Esophagus muscularis mucosa (tissue), 4 donors: ENCODE measurements around the gene USP15. TPM values are rescaled to one million over a fixed set of nuclear protein-coding genes. Genes with fewer than 3 reads are reported as not detected.

Experiments used
- DNase-seq: peaks from one replicate; pipeline ENCODE4 v3.0.0-alpha.2; 2017; ENCODE audit errors: extremely low spot score
- H3K27ac ChIP-seq, 4 donors: fragments of 200-600 bp; sonication (generic); replicated peaks in 1 of 4; 1 replicate in 3 of 4; 2 replicates in 1 of 4; pipeline ENCODE4 v1.5.1; 2016 to 2019; ENCODE audit warnings: mild to moderate bottlenecking in 1 of 4
- H3K27me3 ChIP-seq, 4 donors: fragments of 200-600 bp; sonication (generic); one replicate each; pipeline versions ENCODE4 v1.5.1 to v1.6.0; 2016 to 2019
- H3K36me3 ChIP-seq, 4 donors: fragments of 200-600 bp; sonication (generic); one replicate each; pipeline ENCODE4 v1.5.1; 2016 to 2019
- H3K4me1 ChIP-seq, 4 donors: fragments of 200-600 bp; sonication (generic); one replicate each; pipeline ENCODE4 v1.5.1; 2016 to 2019
- H3K4me3 ChIP-seq, 4 donors: fragments of 200-600 bp; sonication (generic); 1 replicate in 2 of 4; 2 replicates in 2 of 4; pipeline ENCODE4 v1.5.1; 2016 to 2019; ENCODE audit warnings: mild to moderate bottlenecking in 4 of 4, moderate library complexity in 1 of 4
- H3K9me3 ChIP-seq, 4 donors: fragments of 200-600 bp; sonication (generic); 1 replicate in 3 of 4; 2 replicates in 1 of 4; pipeline ENCODE4 v1.5.1; 2016 to 2019
- CTCF ChIP-seq, 3 experiments: fragments of 200-600 bp in 2 of 3; fragments of 450-650 bp in 1 of 3; sonication (generic) in 2 of 3; IDR thresholded peaks; one replicate each; pipeline ENCODE4 v1.5.1; 2017 to 2019; ENCODE audit warnings: antibody characterized with exemption in 3 of 3, mild to moderate bottlenecking in 2 of 3, moderate library complexity in 1 of 3
- EP300 ChIP-seq: sonication (generic); formaldehyde crosslinking; IDR thresholded peaks from one replicate; pipeline ENCODE4 v1.6.1; 2017; ENCODE audit warnings: antibody characterized with exemption
- POLR2A ChIP-seq: fragments of 450-650 bp; IDR thresholded peaks from one replicate; pipeline ENCODE4 v1.6.1; 2017; ENCODE audit warnings: antibody characterized with exemption, moderate library complexity, mild to moderate bottlenecking, low read depth
- POLR2AphosphoS5 ChIP-seq, 2 donors: sonication (generic); formaldehyde crosslinking; IDR thresholded peaks; one replicate each; pipeline ENCODE4 v1.6.1; 2017; ENCODE audit warnings: antibody characterized with exemption in 2 of 2
- WGBS: methylation state at CpG from one replicate; pipeline ENCODE4 v1.1.5; 2018; 5-methylcytosine and 5-hydroxymethylcytosine counted together
- intact Hi-C: fragments of 100-400 bp; cut with DNase I; formaldehyde crosslinking; loops from one replicate; pipeline ENCODE4 v1.15.1; 2023
- total RNA-seq, 4 donors: library from RNA; depleted of rRNA; stranded (reverse); fragments of >200 nt; gene quantifications; one replicate each; pipeline versions ENCODE4 v1.1.0 to v1.2.1, GENCODE V29; 2016

The USP15 gene
- total RNA-seq, 4 donors from 2014 or later, result 38.0 to 78.5 (median 49.9) TPM

- H3K36me3 ChIP-seq, result no peaks in the 10 kb centered on the region
- no peak for TF ChIP-seq EP300
- no peak for TF ChIP-seq POLR2AphosphoS5 (IDR thresholded peaks at IDR 0.05)
- no peak for TF ChIP-seq POLR2A
- no peak for TF ChIP-seq CTCF (IDR thresholded peaks at IDR 0.05)
- H3K4me3 ChIP-seq, result no peak overlapping the region
- H3K27ac ChIP-seq, result no peak overlapping the region
- intact Hi-C loops, result no loop called here
- WGBS, result 98% methylated on average over 1 of the region's 1 CpG
- H3K27me3 ChIP-seq, result no peaks in the 10 kb centered on the region
- H3K9me3 ChIP-seq, result no peaks in the 10 kb centered on the region
- no peak for DNase-seq
- H3K4me1 ChIP-seq, result peaks cover 9 to 63% (median 57%) of the 10 kb centered on the region in 4 donors
Observed at GRCh38 chr12:62279058-62279457, 18.9 kb downstream of the USP15 start.

- no peak for DNase-seq
- Histone ChIP-seq H3K9me3 (no peaks in the 10 kb centered on the region), H3K27me3 (no peaks in the 10 kb centered on the region), H3K36me3 (no peaks in the 10 kb centered on the region), H3K4me1 (peaks cover 8 to 63% (median 51%) of the 10 kb centered on the region in 4 donors), H3K27ac (no peak overlapping the region), H3K4me3 (no peak overlapping the region)
- TF ChIP-seq POLR2AphosphoS5 (IDR thresholded peaks at IDR 0.05), result no peak
- TF ChIP-seq POLR2A, result no peak
- no peak for TF ChIP-seq EP300
- no peak for TF ChIP-seq CTCF (IDR thresholded peaks at IDR 0.05)
- intact Hi-C loops, result no loop called here
Observed at GRCh38 chr12:62279961-62280360, 19.8 kb downstream of the USP15 start.

DNA sequence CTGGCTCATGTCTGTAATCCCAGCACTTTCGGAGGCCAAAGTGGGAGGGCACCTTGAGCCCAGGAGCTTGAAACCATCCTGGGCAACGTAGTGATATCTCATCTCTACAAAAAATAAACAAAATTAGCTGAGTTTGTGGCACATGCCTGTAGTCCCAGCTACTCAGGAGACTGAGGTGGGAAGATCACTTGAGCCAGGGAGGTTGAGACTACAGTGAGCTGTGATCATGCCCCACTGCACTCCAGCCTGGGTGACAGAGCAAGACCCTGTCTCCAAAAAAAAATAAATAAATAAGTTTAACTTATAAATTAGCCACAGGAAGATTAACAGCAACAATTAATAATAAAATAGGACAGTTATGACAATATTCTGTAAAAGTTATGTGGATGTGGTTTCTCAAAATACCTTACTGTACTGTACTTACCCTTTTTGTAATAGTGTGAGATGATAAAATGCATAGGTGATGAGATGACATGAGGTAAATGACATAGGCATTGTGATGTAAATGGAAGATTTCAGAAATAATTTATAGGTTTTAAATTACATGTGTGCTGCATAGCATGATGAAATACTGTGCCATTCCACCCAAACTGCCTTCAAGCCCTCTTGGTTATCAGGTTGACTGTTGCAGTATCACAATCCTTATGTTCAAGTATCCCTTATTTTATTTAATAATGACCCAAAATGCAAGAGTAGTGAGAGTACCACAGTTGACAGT, 22.0 kb downstream of the USP15 start:
- TF ChIP-seq POLR2A (no peak), EP300 (no peak), CTCF (IDR thresholded peaks at IDR 0.05) (no peak), POLR2AphosphoS5 (IDR thresholded peaks at IDR 0.05) (no peak)
- Histone ChIP-seq H3K27ac (no peak overlapping the region), H3K27me3 (no peaks in the 10 kb centered on the region), H3K9me3 (no peaks in the 10 kb centered on the region), H3K4me3 (no peak overlapping the region), H3K36me3 (no peaks in the 10 kb centered on the region), H3K4me1 (peaks cover 5 to 56% (median 43%) of the 10 kb centered on the region in 4 donors)
- WGBS, result 75% methylated on average over 2 of the region's 2 CpGs
- intact Hi-C loops, result no loop called here
- no peak for DNase-seq

GRCh38 chr12:62284749-62285148, 24.5 kb downstream of the USP15 start:
- Histone ChIP-seq H3K36me3 (no peaks in the 10 kb centered on the region), H3K27me3 (no peaks in the 10 kb centered on the region), H3K9me3 (no peaks in the 10 kb centered on the region), H3K27ac (no peak overlapping the region), H3K4me3 (no peak overlapping the region), H3K4me1 (peaks cover 5 to 59% (median 36%) of the 10 kb centered on the region in 4 donors)
- TF ChIP-seq POLR2A, result no peak
- no peak for TF ChIP-seq EP300
- TF ChIP-seq POLR2AphosphoS5 (IDR thresholded peaks at IDR 0.05), result no peak
- TF ChIP-seq CTCF (IDR thresholded peaks at IDR 0.05), result no peak
- intact Hi-C loops, result no loop called here
- no peak for DNase-seq

- Histone ChIP-seq H3K27ac (no peak overlapping the region), H3K27me3 (no peaks in the 10 kb centered on the region), H3K36me3 (no peaks in the 10 kb centered on the region), H3K4me1 (peaks cover 5 to 59% (median 36%) of the 10 kb centered on the region in 4 donors), H3K4me3 (no peak overlapping the region), H3K9me3 (peaks cover 0 to 4% (median 0%) of the 10 kb centered on the region in 4 donors)
- WGBS, result 96% methylated on average over 1 of the region's 1 CpG
- no peak for TF ChIP-seq EP300
- TF ChIP-seq POLR2AphosphoS5 (IDR thresholded peaks at IDR 0.05), result no peak
- TF ChIP-seq POLR2A, result no peak
- TF ChIP-seq CTCF (IDR thresholded peaks at IDR 0.05), result no peak
- intact Hi-C loops, result no loop called here
- no peak for DNase-seq
Observed at GRCh38 chr12:62285284-62285683, 25.1 kb downstream of the USP15 start.
